GM18507 (cell line): ENCODE measurements around the gene RCN1.
"Not testable (repeated sequence)": the region's sequence is repeated elsewhere in the genome, so short reads cannot be mapped to it uniquely, and the experiment has no call there.

Experiments
- DNase-seq: peaks from one replicate; pipeline ENCODE4 v3.0.0; 2011; ENCODE audit warnings: low read depth; ENCODE audit not compliant: insufficient read length; ENCODE audit errors: extremely low spot score
- FAIRE-seq: peaks from 2 replicates; lab custom pipeline; 2011; peaks lifted over from hg19 to GRCh38; lab: Jason Lieb, UNC

Gene RCN1

GRCh38 chr11:32072872-32073643 lies 17.8 kb upstream of the RCN1 start:
- FAIRE-seq (no peak), DNase-seq (no peak)

GRCh38 chr11:32073644-32074026 lies 17.2 kb upstream of the RCN1 start:
- FAIRE-seq = no peak
- DNase-seq = no peak

GRCh38 chr11:32079553-32079952 lies 11.3 kb upstream of the RCN1 start:
- DNase-seq = no peak
- no peak for FAIRE-seq

GRCh38 chr11:32080361-32080980 lies 10.4 kb upstream of the RCN1 start:
- DNase-seq (no peak), FAIRE-seq (no peak)

GRCh38 chr11:32081129-32081641 lies 9.7 kb upstream of the RCN1 start:
- FAIRE-seq = no peak

GRCh38 chr11:32081901-32082300 lies 9.0 kb upstream of the RCN1 start:
- no peak for DNase-seq
- FAIRE-seq = no peak

More at GRCh38 chr11:32081129-32081641, 9.7 kb upstream of the RCN1 start:
- no peak for DNase-seq

- DNase-seq = no peak
- no peak for FAIRE-seq
Measured at GRCh38 chr11:32082346-32082986, 8.4 kb upstream of the RCN1 start.

GRCh38 chr11:32087597-32087996 lies 3.3 kb upstream of the RCN1 start:
- no peak for DNase-seq
- no peak for FAIRE-seq

GRCh38 chr11:32088117-32088941 lies 2.5 kb upstream of the RCN1 start:
- FAIRE-seq (peak; percentile 71), DNase-seq (no peak)

- DNase-seq = no peak
Measured at GRCh38 chr11:32092581-32093170, 1.8 kb downstream of the RCN1 start.

GRCh38 chr11:32094923-32095322 lies 4.0 kb downstream of the RCN1 start:
- DNase-seq = no peak
- FAIRE-seq = no peak

More at GRCh38 chr11:32092581-32093170, 1.8 kb downstream of the RCN1 start:
- no peak for FAIRE-seq

GRCh38 chr11:32098142-32098903 lies 7.4 kb downstream of the RCN1 start:
- DNase-seq = no peak
- no peak for FAIRE-seq

- DNase-seq (no peak), FAIRE-seq (no peak)
Measured at GRCh38 chr11:32099516-32099915, 8.6 kb downstream of the RCN1 start.

GRCh38 chr11:32100495-32100894 lies 9.6 kb downstream of the RCN1 start:
- FAIRE-seq = no peak
- DNase-seq = no peak

- DNase-seq (no peak), FAIRE-seq (no peak)
Measured at GRCh38 chr11:32101791-32102190, 10.9 kb downstream of the RCN1 start.

- FAIRE-seq, DNase-seq: not testable (repeated sequence)
Measured at GRCh38 chr11:32103121-32103719, 12.3 kb downstream of the RCN1 start.

GRCh38 chr11:32103941-32104340 lies 13.1 kb downstream of the RCN1 start:
- DNase-seq (no peak), FAIRE-seq (no peak)

- no peak for FAIRE-seq
- no peak for DNase-seq
Measured at GRCh38 chr11:32105871-32106560, 15.1 kb downstream of the RCN1 start.
